ENCODE measurements around the gene FBXO47.
A peak's percentile ranks its signal among the peaks of the same experiment; 100 is the strongest.

The FBXO47 gene

GRCh38 chr17:39011907-39012468 is 44.8 kb upstream of the FBXO47 start (continued):
- TF ChIP-seq REST (tag by site-specific recombination; IDR thresholded peaks at IDR 0.05): no peak
- no peak for TF ChIP-seq ZNF639 (tag by site-specific recombination; IDR thresholded peaks at IDR 0.05)
- peak; percentile 27; the same call in 1 of the 2 replicates for TF ChIP-seq FEZF1 (tag by site-specific recombination; IDR thresholded peaks at IDR 0.05)
- TF ChIP-seq ZNF580 (tag by site-specific recombination; IDR thresholded peaks at IDR 0.05): no peak
- no peak for TF ChIP-seq BCL11B (tag by site-specific recombination; IDR thresholded peaks at IDR 0.05; ENCODE audit: low read depth)
- no peak for TF ChIP-seq ZNF658 (tag by site-specific recombination; IDR thresholded peaks at IDR 0.05)
- TF ChIP-seq ZFHX2 (tag by site-specific recombination; conservative IDR thresholded peaks at IDR 0.05): 0 out of 2 replicates have a peak, but pooled peaks have one; percentile 6
- TF ChIP-seq MZF1 (tag by site-specific recombination; IDR thresholded peaks at IDR 0.05; ENCODE audit: borderline replicate concordance): peak; percentile 79
- TF ChIP-seq ZNF677 (tag by site-specific recombination; IDR thresholded peaks at IDR 0.05): no peak
- TF ChIP-seq ZNF610 (tag by site-specific recombination; IDR thresholded peaks at IDR 0.05; ENCODE audit: borderline replicate concordance): no peak
- TF ChIP-seq ZNF449 (tag by site-specific recombination; IDR thresholded peaks at IDR 0.05): no peak
- TF ChIP-seq ZNF843 (tag by site-specific recombination; IDR thresholded peaks at IDR 0.05): no peak
- TF ChIP-seq ZNF366 (tag by site-specific recombination; conservative IDR thresholded peaks at IDR 0.05): 0 out of 2 replicates have a peak, but pooled peaks have one; percentile 16
- 0 out of 2 replicates have a peak, but pooled peaks have one; percentile 47 for TF ChIP-seq ZNF394 (tag by site-specific recombination; IDR thresholded peaks at IDR 0.05; ENCODE audit: borderline replicate concordance)
- TF ChIP-seq ZNF221 (tag by site-specific recombination; IDR thresholded peaks at IDR 0.05; ENCODE audit: borderline replicate concordance): no peak
- TF ChIP-seq PRDM1 (tag by site-specific recombination; IDR thresholded peaks at IDR 0.05): peak; percentile 56
- TF ChIP-seq ZNF48 (tag by site-specific recombination; IDR thresholded peaks at IDR 0.05): no peak
- no peak for TF ChIP-seq ZNF132 (tag by site-specific recombination; IDR thresholded peaks at IDR 0.05; ENCODE audit: borderline replicate concordance)
- TF ChIP-seq ZIC2 (tag by site-specific recombination; IDR thresholded peaks at IDR 0.05): peak; percentile 12; the same call in 1 of the 2 replicates
- no peak for TF ChIP-seq KLF7 (tag by site-specific recombination; IDR thresholded peaks at IDR 0.05; ENCODE audit: borderline replicate concordance)
- no peak for TF ChIP-seq MEIS1 (CRISPR knock-in tag; IDR thresholded peaks at IDR 0.05; ENCODE audit: borderline replicate concordance)
- TF ChIP-seq ZNF114 (tag by site-specific recombination; IDR thresholded peaks at IDR 0.05): no peak
- no peak for TF ChIP-seq ZNF133 (tag by site-specific recombination; IDR thresholded peaks at IDR 0.05)
- no peak for TF ChIP-seq ZNF701 (tag by site-specific recombination; IDR thresholded peaks at IDR 0.05)
- TF ChIP-seq ZNF398 (tag by site-specific recombination; IDR thresholded peaks at IDR 0.05): peak; percentile 52
- no peak for TF ChIP-seq ZNF112 (tag by site-specific recombination; IDR thresholded peaks at IDR 0.05)

Data from HEK293 (cell line).